SK-N-SH treated with all-trans-retinoic acid at 6 μM for 48 hours (cell line): Measurements from ENCODE around the gene MAST4.

Source experiments
- ATAC-seq: fragments of 200-7000 bp; cut with Tn5 transposase; 3 replicates; pipeline ENCODE4 v1.9.1; 2020; ENCODE audit warnings: mild to moderate bottlenecking, moderate library complexity
- ARNTL ChIP-seq: fragments of 450-650 bp; formaldehyde crosslinking; IDR thresholded peaks from 2 replicates; pipeline ENCODE4 v1.5.0; 2020; ENCODE audit warnings: low read depth, mild to moderate bottlenecking, moderate library complexity, borderline replicate concordance
- BACH2 ChIP-seq: fragments of 250-450 bp; sonication (Bioruptor Pico); IDR thresholded peaks from 2 replicates; pipeline ENCODE4 v1.9.0; 2021; ENCODE audit warnings: mild to moderate bottlenecking, borderline replicate concordance
- CREB5 ChIP-seq: fragments of 250-450 bp; sonication (Bioruptor Pico); IDR thresholded peaks from 2 replicates; pipeline ENCODE4 v1.5.1; 2020; ENCODE audit warnings: low read depth, mild to moderate bottlenecking, moderate library complexity
- CSDC2 ChIP-seq: fragments of 250-450 bp; sonication (Bioruptor Pico); IDR thresholded peaks from 2 replicates; pipeline ENCODE4 v1.5.0; 2020; ENCODE audit warnings: mild to moderate bottlenecking, moderate library complexity
- CSRNP3 ChIP-seq: fragments of 250-450 bp; sonication (Bioruptor Pico); IDR thresholded peaks from 2 replicates; pipeline ENCODE4 v1.5.1; 2021; ENCODE audit warnings: mild to moderate bottlenecking, moderate library complexity
- ESRRG ChIP-seq: fragments of 250-450 bp; sonication (Bioruptor Pico); IDR thresholded peaks from 2 replicates; pipeline ENCODE4 v1.6.1; 2021; ENCODE audit warnings: mild to moderate bottlenecking
- GLIS3 ChIP-seq: fragments of 250-450 bp; sonication (Bioruptor Pico); IDR thresholded peaks from 2 replicates; pipeline ENCODE4 v1.5.0; 2020; ENCODE audit warnings: mild to moderate bottlenecking, moderate library complexity
- ISL1 ChIP-seq: fragments of 250-450 bp; sonication (Bioruptor Pico); IDR thresholded peaks from 2 replicates; pipeline ENCODE4 v2.1.2; 2022; ENCODE audit warnings: mild to moderate bottlenecking, moderate library complexity
- OSR1 ChIP-seq: fragments of 250-450 bp; sonication (Bioruptor Pico); IDR thresholded peaks from 2 replicates; pipeline ENCODE4 v1.8.0; 2022; ENCODE audit warnings: moderate library complexity, mild to moderate bottlenecking, inconsistent platforms
- PATZ1 ChIP-seq: fragments of 250-450 bp; sonication (Bioruptor Pico); IDR thresholded peaks from 2 replicates; pipeline ENCODE4 v1.8.0; 2020; ENCODE audit warnings: mild to moderate bottlenecking, moderate library complexity, borderline replicate concordance
- POU6F1 ChIP-seq: fragments of 250-450 bp; sonication (Bioruptor Pico); IDR thresholded peaks from 2 replicates; pipeline ENCODE4 v1.8.0; 2021; ENCODE audit warnings: low read depth, mild to moderate bottlenecking, moderate library complexity, borderline replicate concordance
- PPARA ChIP-seq: fragments of 250-450 bp; sonication (Bioruptor Pico); IDR thresholded peaks from 2 replicates; pipeline ENCODE4 v1.5.0; 2020; ENCODE audit warnings: mild to moderate bottlenecking, borderline replicate concordance
- RARB ChIP-seq: fragments of 250-450 bp; sonication (Bioruptor Pico); IDR thresholded peaks from 2 replicates; pipeline ENCODE4 v1.8.0; 2021; ENCODE audit warnings: mild to moderate bottlenecking, moderate library complexity
- SNAI2 ChIP-seq: fragments of 250-450 bp; sonication (Bioruptor Pico); IDR thresholded peaks from 2 replicates; pipeline ENCODE4 v1.5.0; 2020; ENCODE audit warnings: mild to moderate bottlenecking, moderate library complexity
- TCF4 ChIP-seq: fragments of 250-450 bp; sonication (Bioruptor Pico); IDR thresholded peaks from 2 replicates; pipeline ENCODE4 v1.8.0; 2021; ENCODE audit warnings: mild to moderate bottlenecking, moderate library complexity, borderline replicate concordance
- TOX ChIP-seq: fragments of 250-450 bp; sonication (Bioruptor Pico); IDR thresholded peaks from 2 replicates; pipeline ENCODE4 v1.8.0; 2021; ENCODE audit warnings: mild to moderate bottlenecking, moderate library complexity, borderline replicate concordance
- TSHZ2 ChIP-seq: fragments of 250-450 bp; sonication (Bioruptor Pico); IDR thresholded peaks from 2 replicates; pipeline ENCODE4 v1.5.0; 2020; ENCODE audit warnings: mild to moderate bottlenecking, moderate library complexity
- ZC3H10 ChIP-seq: fragments of 250-450 bp; sonication (Bioruptor Pico); IDR thresholded peaks from 2 replicates; pipeline ENCODE4 v1.5.1; 2021; ENCODE audit warnings: mild to moderate bottlenecking, moderate library complexity
- ZFP3 ChIP-seq: fragments of 250-450 bp; sonication (Bioruptor Pico); IDR thresholded peaks from 2 replicates; pipeline ENCODE4 v1.5.0; 2020; ENCODE audit warnings: mild to moderate bottlenecking, moderate library complexity
- ZFP30 ChIP-seq: fragments of 450-650 bp; formaldehyde crosslinking; IDR thresholded peaks from 2 replicates; pipeline ENCODE4 v1.5.0; 2022; ENCODE audit warnings: mild to moderate bottlenecking, moderate library complexity
- ZNF565 ChIP-seq: fragments of 450-650 bp; formaldehyde crosslinking; conservative IDR thresholded peaks from 2 replicates; pipeline ENCODE4 v1.5.0; 2020; ENCODE audit warnings: low read depth, mild to moderate bottlenecking, moderate library complexity
- ZNF70 ChIP-seq: fragments of 450-650 bp; formaldehyde crosslinking; IDR thresholded peaks from 2 replicates; pipeline ENCODE4 v1.5.0; 2020; ENCODE audit warnings: mild to moderate bottlenecking, moderate library complexity
- ZNF8 ChIP-seq: fragments of 450-650 bp; formaldehyde crosslinking; IDR thresholded peaks from 2 replicates; pipeline ENCODE4 v1.5.0; 2020; ENCODE audit warnings: mild to moderate bottlenecking, moderate library complexity

Gene MAST4

GRCh38 chr5:66830636-66831035 lies 234.4 kb downstream of the MAST4 start:
- ATAC-seq, result peak; percentile 11; the same call in 1 of the 3 replicates
- no peak for TF ChIP-seq SNAI2 (CRISPR knock-in tag)
- no peak for TF ChIP-seq PPARA
- TF ChIP-seq TOX (CRISPR knock-in tag), result no peak
- no peak for TF ChIP-seq ISL1 (CRISPR knock-in tag)
- TF ChIP-seq ZFP3 (CRISPR knock-in tag), result no peak
- no peak for TF ChIP-seq ZC3H10 (CRISPR knock-in tag)
- TF ChIP-seq GLIS3 (CRISPR knock-in tag), result no peak
- TF ChIP-seq PATZ1 (CRISPR knock-in tag), result no peak
- TF ChIP-seq TSHZ2, result no peak
- no peak for TF ChIP-seq ESRRG (CRISPR knock-in tag)
- TF ChIP-seq OSR1, result no peak
- TF ChIP-seq ZFP30 (CRISPR knock-in tag), result no peak
- no peak for TF ChIP-seq CREB5
- TF ChIP-seq ZNF70 (CRISPR knock-in tag), result no peak
- TF ChIP-seq, all 23 proteins: peak for 0

- ATAC-seq, result no peak
- no peak for TF ChIP-seq ZC3H10 (CRISPR knock-in tag)
- TF ChIP-seq CREB5, result no peak
- TF ChIP-seq ZFP3 (CRISPR knock-in tag), result no peak
- TF ChIP-seq CSRNP3 (CRISPR knock-in tag), result no peak
- TF ChIP-seq ESRRG (CRISPR knock-in tag), result no peak
- no peak for TF ChIP-seq PPARA
- no peak for TF ChIP-seq ZNF8 (CRISPR knock-in tag)
- TF ChIP-seq OSR1, result no peak
- no peak for TF ChIP-seq CSDC2 (CRISPR knock-in tag)
- no peak for TF ChIP-seq RARB
- no peak for TF ChIP-seq ZNF565
- no peak for TF ChIP-seq GLIS3 (CRISPR knock-in tag)
- TF ChIP-seq, all 23 proteins: peak for 0
Observed at GRCh38 chr5:66839636-66840185, 243.5 kb downstream of the MAST4 start.

- no peak for ATAC-seq
- TF ChIP-seq CSRNP3 (CRISPR knock-in tag) (no peak), POU6F1 (no peak), SNAI2 (CRISPR knock-in tag) (no peak), ZC3H10 (CRISPR knock-in tag) (no peak), OSR1 (no peak), PPARA (no peak), ZNF70 (CRISPR knock-in tag) (no peak), ZNF8 (CRISPR knock-in tag) (no peak), BACH2 (CRISPR knock-in tag) (no peak), TCF4 (CRISPR knock-in tag) (no peak), ISL1 (CRISPR knock-in tag) (no peak), RARB (no peak), ZNF565 (no peak), ARNTL (CRISPR knock-in tag) (no peak), ZFP30 (CRISPR knock-in tag) (no peak), ESRRG (CRISPR knock-in tag) (no peak), CREB5 (no peak)
Observed at GRCh38 chr5:66840511-66841013, 244.4 kb downstream of the MAST4 start.
